Adipocyte (in vitro differentiated cells): ENCODE data around the gene DLL4.

Experiments used
- DNase-seq: peaks from one replicate; pipeline ENCODE4 v3.0.0-alpha.2; 2015; ENCODE audit warnings: low read depth
- H3K27me3 ChIP-seq: replicated peaks from 2 replicates; pipeline ENCODE4 v1.7.0; 2013; ENCODE audit warnings: mild to moderate bottlenecking, low read length, moderate library complexity; ENCODE audit not compliant: control insufficient read depth, insufficient read depth
- H3K36me3 ChIP-seq: 2 replicates; pipeline ENCODE4 v1.7.0; 2013; ENCODE audit warnings: low read length, mild to moderate bottlenecking, moderate library complexity; ENCODE audit not compliant: control insufficient read depth, insufficient read depth, severe bottlenecking
- H3K4me1 ChIP-seq: 2 replicates; pipeline ENCODE4 v1.7.0; 2013; ENCODE audit warnings: mild to moderate bottlenecking, low read length, moderate library complexity; ENCODE audit not compliant: control insufficient read depth, insufficient read depth
- H3K4me3 ChIP-seq: 2 replicates; pipeline ENCODE4 v1.7.0; 2013; ENCODE audit warnings: mild to moderate bottlenecking, low read length, moderate library complexity
- H3K9ac ChIP-seq: 2 replicates; pipeline ENCODE4 v1.7.0; 2013; ENCODE audit warnings: mild to moderate bottlenecking, low read length, moderate library complexity
- H3K9me3 ChIP-seq: 2 replicates; pipeline ENCODE4 v1.7.0; 2013; ENCODE audit warnings: mild to moderate bottlenecking, low read length, moderate library complexity; ENCODE audit not compliant: control insufficient read depth

The DLL4 gene

DNA sequence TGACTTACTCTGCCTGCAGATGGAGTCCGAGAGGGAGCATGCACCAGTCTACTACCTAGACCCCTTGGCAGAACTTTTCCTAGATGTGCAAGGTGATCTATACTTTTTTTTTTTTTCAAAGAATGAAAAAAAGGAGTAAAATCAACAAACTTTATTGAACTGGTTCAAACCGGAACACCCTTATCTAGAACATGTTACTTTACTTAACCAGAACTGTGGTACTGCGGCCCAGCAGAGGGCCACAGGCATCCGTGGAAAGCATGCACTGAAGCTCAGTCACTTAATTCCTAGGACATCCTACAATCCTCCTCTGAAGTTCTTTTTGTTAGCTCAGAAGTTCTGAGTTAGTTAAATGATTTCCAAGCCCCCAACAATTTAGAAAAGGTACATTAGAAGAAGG, 45.7 kb downstream of the DLL4 start:
- DNase-seq = no peak

DNA sequence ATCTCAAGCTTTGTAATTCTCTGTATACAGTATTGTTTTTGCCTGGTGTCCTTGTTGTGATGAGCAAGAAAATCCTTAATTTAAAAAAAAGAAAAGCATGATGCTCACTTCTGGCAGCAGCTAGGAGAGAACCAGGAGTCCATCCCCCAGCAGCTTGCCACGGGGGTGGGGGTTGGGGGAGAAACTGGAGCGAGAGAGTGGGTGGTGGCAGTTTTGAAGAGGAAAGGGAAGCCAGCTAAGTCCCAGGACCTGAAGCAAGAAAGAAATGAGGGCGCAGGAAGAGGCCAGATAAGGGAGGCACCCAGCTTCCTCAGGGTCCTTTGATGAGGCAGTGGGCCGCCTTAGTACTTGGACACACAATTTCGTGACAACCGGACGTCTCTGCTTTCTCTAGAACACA, 47.7 kb downstream of the DLL4 start:
- no peak for DNase-seq
- H3K27me3 ChIP-seq = no peaks in the 10 kb centered on the region
- H3K9me3 ChIP-seq = no peaks in the 10 kb centered on the region
- peaks cover 5% of the 10 kb centered on the region for H3K4me1 ChIP-seq
- H3K9ac ChIP-seq = no peak overlapping the region
- peaks cover 61% of the 10 kb centered on the region for H3K36me3 ChIP-seq
- no peak overlapping the region for H3K4me3 ChIP-seq

More for the DNA sequence above, 45.7 kb downstream of the DLL4 start:
- H3K36me3 ChIP-seq = peaks cover 42% of the 10 kb centered on the region
- H3K27me3 ChIP-seq = no peaks in the 10 kb centered on the region
- no peaks in the 10 kb centered on the region for H3K9me3 ChIP-seq
- peaks cover 5% of the 10 kb centered on the region for H3K4me1 ChIP-seq
- H3K4me3 ChIP-seq = no peak overlapping the region
- H3K9ac ChIP-seq = no peak overlapping the region

DNA sequence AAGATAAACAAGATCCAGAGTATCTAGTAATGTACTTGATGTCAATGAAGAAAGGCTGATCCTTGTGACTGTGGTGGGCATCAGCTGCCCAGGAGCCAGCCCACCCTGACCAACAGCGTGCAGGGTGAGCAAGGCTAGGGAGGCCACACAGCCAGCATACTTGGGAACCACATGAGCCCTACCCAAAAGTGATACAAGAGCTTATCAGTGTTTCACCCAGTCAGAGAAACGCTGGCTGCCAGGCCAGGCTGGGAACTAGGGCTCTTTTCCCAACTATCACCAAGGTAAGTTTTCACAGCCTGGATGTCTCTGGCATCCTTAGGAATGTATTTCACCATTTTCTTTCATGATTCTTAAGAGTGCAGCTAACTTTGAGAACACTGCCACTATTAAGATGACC, 49.0 kb downstream of the DLL4 start:
- DNase-seq = no peak
- H3K4me3 ChIP-seq = no peak overlapping the region
- no peaks in the 10 kb centered on the region for H3K27me3 ChIP-seq
- peaks cover 5% of the 10 kb centered on the region for H3K4me1 ChIP-seq
- peaks cover 74% of the 10 kb centered on the region for H3K36me3 ChIP-seq
- H3K9ac ChIP-seq = no peak overlapping the region
- no peaks in the 10 kb centered on the region for H3K9me3 ChIP-seq

DNA sequence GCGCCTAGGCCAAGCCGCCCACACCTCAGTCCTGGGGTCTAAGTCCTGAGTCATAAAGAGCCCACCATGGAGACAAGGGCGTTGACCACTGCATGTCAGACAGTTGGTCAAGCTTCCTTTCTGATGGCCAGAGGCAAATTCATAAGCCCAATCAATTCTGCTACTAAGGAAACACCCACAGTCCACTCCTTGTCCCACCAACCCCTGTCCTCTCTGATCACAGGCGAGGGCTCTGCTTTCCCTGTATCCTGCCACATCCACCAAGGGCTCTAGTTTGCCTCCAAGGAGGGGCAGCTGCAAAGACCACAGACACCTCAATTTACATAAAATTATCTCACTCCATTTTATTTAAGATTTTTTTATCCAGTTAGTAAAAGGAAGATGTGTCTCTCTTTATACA, 49.4 kb downstream of the DLL4 start:
- H3K4me3 ChIP-seq = no peak overlapping the region
- H3K9me3 ChIP-seq = no peaks in the 10 kb centered on the region
- no peak overlapping the region for H3K9ac ChIP-seq
- peaks cover 79% of the 10 kb centered on the region for H3K36me3 ChIP-seq
- DNase-seq = no peak
- H3K27me3 ChIP-seq = no peaks in the 10 kb centered on the region
- H3K4me1 ChIP-seq = peaks cover 5% of the 10 kb centered on the region

DNA sequence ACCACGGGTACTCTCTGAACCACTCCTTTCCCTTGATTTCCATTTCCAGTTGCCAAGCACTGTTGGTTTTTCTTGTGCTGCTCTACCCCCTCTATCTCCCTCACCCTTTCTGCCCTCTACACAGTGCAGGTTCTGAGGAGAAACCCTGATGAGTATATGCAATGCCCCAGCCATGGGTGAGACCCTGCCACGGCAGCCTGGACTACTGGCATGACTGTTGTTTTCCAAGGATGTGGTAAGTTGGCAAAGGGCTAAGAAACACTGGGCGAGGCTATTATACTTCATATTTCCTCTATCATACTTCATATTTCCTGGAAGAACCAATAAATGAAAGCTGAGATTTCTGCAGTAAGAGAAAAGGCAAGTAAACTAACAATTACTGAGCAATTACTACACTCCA, 52.0 kb downstream of the DLL4 start:
- Histone ChIP-seq H3K36me3 (peaks cover 98% of the 10 kb centered on the region), H3K9ac (no peak overlapping the region), H3K4me1 (peaks cover 13% of the 10 kb centered on the region), H3K9me3 (no peaks in the 10 kb centered on the region), H3K27me3 (no peaks in the 10 kb centered on the region), H3K4me3 (no peak overlapping the region)
- DNase-seq = no peak

DNA sequence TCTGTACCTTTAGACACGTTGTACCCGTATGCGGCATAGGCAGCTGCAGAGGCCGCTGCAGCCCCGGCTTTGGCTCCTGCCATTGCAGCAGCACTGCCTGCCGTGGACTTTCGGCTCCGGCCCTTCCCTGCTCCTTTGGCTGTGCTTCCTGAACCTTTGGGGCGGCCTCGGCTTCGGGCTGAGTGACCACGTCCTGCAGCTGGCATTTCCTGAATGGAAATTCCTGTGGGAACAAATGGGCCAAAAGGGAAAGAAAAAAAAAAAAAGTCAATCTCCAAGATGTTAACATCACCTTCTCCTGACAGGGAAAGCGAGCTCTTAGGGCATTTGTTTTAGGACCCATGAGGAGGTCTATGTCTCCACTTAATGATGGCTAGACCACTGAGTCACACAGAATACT, 53.7 kb downstream of the DLL4 start:
- H3K9ac ChIP-seq = no peak overlapping the region
- peak; percentile 68 for DNase-seq
- no peaks in the 10 kb centered on the region for H3K27me3 ChIP-seq
- no peak overlapping the region for H3K4me3 ChIP-seq
- H3K4me1 ChIP-seq = peaks cover 16% of the 10 kb centered on the region
- no peaks in the 10 kb centered on the region for H3K9me3 ChIP-seq
- peaks cover 97% of the 10 kb centered on the region for H3K36me3 ChIP-seq

DNA sequence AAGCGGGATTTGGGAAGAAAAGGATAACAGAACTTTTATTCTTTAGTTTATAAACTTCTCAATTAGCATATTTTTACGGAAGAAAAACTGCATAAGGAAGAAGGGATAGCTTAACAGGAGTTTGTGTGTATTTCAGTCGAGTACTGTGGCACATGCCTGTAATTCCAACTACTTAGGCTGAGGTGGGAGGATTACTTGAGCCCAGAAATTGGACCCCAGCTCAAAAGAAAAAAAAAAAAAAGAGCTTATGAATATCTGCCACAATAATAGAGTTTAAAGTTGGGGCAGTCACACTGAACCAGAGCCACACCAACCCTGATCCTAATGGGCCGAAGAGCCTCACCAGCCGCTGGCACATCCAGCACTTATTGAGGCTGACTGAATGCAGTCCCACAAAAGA, 55.3 kb downstream of the DLL4 start:
- no peak for DNase-seq
- Histone ChIP-seq H3K9me3 (no peaks in the 10 kb centered on the region), H3K4me1 (peaks cover 16% of the 10 kb centered on the region), H3K27me3 (no peaks in the 10 kb centered on the region), H3K9ac (no peak overlapping the region), H3K4me3 (no peak overlapping the region), H3K36me3 (peaks cover 88% of the 10 kb centered on the region)

DNA sequence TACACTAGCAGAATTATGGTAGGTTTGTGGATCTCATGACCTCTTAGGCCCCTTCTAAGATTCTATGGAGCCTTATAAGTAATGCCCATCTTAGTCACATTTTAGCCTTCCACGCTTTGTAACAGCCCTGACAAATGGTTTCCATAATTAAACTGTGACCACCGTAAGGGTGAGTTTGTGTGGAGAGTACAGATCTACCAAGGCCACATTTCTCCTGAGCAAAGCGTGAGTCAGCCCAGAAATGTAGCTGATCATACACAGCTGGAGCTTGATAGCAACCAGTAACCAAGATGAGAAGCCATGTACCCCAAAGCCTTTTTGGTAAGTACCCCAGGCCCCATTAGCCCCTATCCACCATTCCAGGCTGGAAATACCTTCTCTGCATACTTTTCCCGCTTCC, 55.8 kb downstream of the DLL4 start:
- no peaks in the 10 kb centered on the region for H3K9me3 ChIP-seq
- H3K4me1 ChIP-seq = peaks cover 16% of the 10 kb centered on the region
- H3K27me3 ChIP-seq = no peaks in the 10 kb centered on the region
- no peak overlapping the region for H3K9ac ChIP-seq
- peaks cover 86% of the 10 kb centered on the region for H3K36me3 ChIP-seq
- DNase-seq = peak; percentile 75
- H3K4me3 ChIP-seq = no peak overlapping the region

DNA sequence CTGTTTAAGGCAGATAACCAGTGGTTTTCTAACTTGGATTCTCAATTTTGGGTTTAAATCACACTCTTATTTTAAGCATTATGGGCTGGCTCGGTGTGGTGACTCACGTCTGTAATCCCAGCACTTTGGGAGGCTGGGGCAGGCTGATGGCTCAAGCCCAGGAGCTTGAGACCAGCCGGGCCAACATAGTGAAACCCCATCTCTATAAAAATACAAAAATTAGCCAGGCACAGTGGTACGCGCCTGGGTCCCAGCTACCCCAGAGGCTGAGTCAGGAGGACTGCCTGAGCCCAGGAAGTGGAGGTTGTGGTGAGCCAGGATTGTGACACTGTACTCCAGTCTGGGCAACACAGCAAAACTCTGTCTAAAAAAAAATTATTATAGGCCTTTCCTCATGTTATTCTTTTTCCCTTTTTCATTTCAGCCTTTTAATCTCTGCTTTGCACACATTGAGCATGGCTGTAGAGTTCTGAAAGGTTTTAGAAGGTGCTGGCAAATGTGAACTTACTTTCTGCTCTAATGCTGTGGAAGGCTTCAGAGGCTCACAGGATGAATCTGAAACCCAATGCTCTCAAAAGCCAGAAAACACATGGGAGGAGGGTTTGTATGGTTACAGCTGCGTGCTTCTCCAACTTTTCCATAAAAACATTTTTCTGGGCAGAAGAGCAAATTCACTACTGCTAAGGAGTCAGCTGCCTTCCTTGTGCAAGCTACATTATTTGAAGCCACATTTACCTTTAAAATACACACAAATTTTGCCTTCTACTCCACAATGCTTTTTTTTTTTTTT, 56.6 kb downstream of the DLL4 start:
- Histone ChIP-seq H3K9me3 (no peaks in the 10 kb centered on the region), H3K9ac (no peak overlapping the region), H3K4me3 (no peak overlapping the region), H3K36me3 (peaks cover 86% of the 10 kb centered on the region), H3K4me1 (peaks cover 16% of the 10 kb centered on the region), H3K27me3 (no peaks in the 10 kb centered on the region)
- peak; percentile 52 for DNase-seq

DNA sequence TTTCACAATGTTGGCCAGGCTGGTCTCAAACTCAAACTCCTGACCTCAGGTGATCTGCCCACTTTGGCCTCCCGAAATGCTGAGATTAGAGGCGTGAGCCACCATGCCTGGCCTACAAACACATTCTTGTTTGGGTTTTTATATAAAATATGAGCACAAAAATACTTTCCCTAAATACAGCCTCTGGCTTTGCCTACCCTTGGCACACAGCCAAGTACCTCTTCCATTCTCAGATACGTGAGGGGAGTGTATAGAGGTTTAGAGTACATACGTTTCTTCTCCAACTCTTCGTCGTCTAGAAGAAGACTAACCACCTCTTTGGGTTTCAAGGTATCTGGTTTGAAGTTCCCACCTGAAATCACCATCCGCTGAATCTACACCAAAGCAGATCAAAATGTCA, 57.7 kb downstream of the DLL4 start:
- Histone ChIP-seq H3K36me3 (peaks cover 83% of the 10 kb centered on the region), H3K4me3 (no peak overlapping the region), H3K9ac (no peak overlapping the region), H3K9me3 (no peaks in the 10 kb centered on the region), H3K4me1 (peaks cover 16% of the 10 kb centered on the region), H3K27me3 (no peaks in the 10 kb centered on the region)
- DNase-seq = no peak

DNA sequence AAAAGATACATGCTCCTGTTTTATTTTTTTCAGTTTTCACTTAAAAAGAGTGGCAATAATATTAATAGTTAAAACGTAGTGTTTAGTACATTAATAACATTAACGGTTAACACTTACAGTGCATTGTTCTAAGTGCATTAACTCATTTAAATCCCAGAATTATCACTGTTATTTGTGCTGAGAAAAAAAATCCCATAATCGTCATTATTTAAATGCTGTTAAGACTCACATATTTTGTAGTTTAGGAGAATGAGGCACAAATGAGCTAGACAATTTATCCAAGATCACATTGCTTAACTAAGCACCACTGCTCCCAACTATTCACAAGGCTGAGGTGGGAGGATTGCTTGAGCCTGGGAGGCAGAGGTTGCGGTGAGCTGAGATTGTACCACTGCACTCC, 59.0 kb downstream of the DLL4 start:
- Histone ChIP-seq H3K9me3 (no peaks in the 10 kb centered on the region), H3K4me1 (peaks cover 24% of the 10 kb centered on the region), H3K9ac (no peak overlapping the region), H3K27me3 (no peaks in the 10 kb centered on the region), H3K4me3 (no peak overlapping the region), H3K36me3 (peaks cover 70% of the 10 kb centered on the region)
- DNase-seq = no peak
